GM18858 (cell line): ENCODE data around the gene LAG3.

Experiments used
- ATAC-seq: cut with Tn5 transposase; IDR thresholded peaks from one replicate; pipeline ENCODE4 v1.9.1; 2021; ENCODE audit not compliant: unreplicated experiment

The LAG3 gene

DNA sequence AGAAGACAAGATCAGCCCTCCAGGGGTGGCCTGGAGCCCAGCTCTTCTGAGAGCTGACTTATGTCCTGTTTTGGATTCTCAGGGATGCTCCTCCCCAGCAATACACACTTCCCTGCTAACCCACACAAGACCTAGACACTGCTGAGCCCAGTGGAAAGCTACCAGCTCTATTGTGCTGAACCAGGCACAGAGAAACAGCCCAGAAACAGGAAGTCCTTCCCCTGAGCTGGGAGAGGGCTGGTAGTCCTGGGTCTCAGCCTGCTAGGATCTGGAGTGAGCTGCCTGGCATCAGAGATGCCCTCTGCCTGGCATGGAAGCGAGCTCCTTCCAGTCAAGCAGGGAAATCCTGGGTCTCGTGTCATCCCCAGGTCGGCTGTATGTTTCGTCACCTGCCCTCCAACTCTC lies 1.2 kb upstream of the LAG3 start:
- ATAC-seq: no peak

DNA sequence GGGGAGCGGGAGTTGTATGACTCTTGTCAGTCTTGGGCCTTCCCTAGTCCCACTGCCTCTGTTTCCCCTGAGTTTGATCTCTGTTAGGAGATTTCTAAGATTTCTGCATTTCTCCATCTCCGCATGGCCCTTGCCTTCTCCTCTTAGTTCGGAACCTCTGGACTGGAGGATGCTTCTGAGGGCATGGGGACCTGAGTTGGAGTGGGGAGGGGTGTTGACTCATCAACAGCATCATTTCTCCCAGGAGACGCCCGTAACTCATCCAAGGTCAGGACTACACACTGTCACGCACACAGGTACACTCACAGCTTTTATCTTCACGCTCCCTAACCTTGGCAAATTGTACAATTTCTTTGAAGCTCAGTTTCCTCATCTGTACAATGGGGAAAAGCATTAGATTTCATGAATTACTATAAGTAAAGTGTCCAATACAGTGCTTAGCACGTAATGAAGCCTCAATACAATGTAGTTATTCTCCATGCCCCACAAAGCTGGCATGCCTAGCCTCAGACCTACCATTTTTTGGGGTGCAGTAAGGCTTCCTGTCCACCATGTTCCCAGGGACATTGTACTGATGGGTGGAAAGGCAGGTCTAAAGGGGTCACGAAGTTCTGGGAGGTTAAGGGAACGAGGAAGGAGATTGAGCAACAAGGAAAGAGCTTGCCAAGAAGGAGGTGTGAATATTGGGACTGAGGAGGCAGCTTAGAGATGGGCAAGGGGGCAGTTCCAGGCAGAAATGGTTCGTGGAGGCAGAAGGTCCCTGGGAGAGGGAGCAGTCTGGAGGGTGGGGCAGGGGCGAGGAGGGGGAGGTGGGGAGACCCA lies 600 bp upstream of the LAG3 start:
- ATAC-seq: no peak

- no peak for ATAC-seq
These were observed 638 bp downstream of the LAG3 start for GRCh38 chr12:6772726-6773589.

DNA sequence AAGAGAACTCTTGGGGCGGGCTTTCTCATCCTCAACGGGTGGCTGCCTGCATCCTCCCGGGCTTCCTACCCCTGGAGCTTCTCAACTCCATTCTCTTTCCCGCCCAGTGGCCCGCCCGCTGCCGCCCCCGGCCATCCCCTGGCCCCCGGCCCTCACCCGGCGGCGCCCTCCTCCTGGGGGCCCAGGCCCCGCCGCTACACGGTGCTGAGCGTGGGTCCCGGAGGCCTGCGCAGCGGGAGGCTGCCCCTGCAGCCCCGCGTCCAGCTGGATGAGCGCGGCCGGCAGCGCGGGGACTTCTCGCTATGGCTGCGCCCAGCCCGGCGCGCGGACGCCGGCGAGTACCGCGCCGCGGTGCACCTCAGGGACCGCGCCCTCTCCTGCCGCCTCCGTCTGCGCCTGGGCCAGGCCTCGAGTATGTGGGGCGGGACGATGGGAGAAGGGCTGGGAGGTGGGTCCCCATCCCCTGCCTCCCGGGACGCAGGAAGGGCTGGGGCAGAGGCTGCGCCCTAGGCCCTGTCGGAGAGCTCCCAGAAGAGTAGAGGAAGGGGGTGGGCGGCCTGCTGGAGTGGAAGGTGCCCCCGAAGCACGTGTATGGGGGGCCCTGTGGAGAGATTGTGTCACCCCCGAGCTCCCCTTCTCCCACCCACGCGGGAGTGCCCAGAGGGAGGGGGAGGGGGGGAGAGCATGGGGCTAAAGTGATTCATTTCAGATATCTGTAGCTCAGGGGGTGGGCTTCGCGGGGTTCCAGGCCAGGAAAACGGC lies 1.5 kb downstream of the LAG3 start:
- no peak for ATAC-seq

- no peak for ATAC-seq
These were observed 2.3 kb downstream of the LAG3 start for GRCh38 chr12:6774499-6775062.

GRCh38 chr12:6775185-6776174 lies 3.2 kb downstream of the LAG3 start:
- no peak for ATAC-seq

GRCh38 chr12:6777386-6777785 lies 5.1 kb downstream of the LAG3 start:
- no peak for ATAC-seq

- ATAC-seq: no peak
These were observed 5.9 kb downstream of the LAG3 start for GRCh38 chr12:6778217-6778573.

DNA sequence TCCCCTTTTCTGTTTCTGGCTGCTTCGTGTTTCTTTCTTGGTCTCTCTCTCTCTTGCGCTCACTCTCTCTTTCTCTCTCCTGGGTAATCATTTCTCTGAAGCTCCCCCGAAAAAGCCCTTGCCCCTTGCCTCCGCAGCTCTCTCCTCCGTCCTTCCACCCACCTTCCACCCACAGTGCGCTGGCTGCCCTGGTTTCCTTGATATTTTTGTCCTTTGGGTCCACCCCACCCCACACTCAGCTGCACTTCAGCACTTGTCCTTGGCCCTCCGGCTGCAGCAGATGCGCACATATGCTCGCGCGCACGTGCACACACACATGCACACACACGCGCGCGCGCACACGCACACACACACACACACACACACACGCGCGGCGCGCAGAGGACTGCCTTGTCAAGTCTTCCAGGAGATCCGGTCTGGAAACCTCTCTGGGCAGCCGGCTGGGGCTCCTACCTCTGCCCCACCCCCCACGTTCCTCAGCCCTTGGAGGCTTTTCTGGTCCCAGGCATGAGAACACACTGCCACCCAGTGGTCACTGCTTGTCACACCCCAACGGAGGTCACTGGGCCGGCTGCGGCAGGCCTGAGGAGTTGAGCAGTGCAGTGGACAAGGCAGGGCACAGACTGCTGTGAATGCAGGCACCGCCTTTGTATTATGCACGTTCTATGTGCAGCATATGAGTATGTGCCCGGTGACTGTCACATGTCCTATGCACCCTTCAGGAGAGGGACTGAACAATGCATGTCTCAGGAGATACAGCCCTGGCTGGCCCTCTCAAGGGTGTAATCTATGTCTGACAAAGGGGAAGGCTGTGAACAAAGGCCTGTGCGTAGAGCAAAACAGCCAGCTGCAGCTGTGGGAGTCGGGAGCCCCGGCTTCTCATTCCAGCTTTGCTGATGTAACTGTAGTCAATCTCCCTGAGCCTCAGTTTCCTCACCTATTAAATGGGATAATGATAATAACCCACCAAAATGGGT lies 6.5 kb downstream of the LAG3 start:
- no peak for ATAC-seq

DNA sequence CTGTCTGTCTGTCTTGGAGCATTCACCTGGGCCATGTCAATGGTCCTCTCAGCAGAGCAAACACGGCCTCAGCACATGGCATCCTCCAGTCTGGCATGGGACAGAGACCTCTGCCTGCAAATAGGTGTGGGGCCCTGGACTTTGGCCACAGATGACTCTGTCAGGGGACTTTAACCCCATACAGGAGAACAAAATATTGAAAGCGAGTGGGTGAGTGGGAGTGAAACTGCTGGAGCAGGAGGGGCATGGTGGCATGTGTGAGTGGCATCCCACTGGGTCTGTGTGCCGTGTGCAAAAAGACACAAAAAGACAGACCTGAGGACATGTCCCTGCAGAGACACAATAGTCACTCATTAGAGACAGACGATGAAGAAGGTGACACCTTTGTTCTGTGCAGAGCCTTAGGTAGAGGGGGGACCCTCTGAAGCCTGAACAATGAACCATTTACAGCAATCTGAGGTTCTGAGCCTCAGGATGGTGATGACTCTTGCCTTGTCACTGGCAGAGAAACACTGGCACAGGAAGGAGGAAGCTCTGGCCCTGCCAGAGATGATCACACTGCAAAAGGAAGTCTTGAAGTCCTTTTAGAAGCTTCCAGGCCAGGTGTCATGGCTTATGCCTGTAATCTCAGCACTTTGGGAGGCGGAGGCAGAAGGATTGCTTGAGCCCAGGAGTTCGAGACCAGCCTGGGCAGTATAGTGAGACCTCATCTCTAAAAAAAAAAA lies 7.5 kb downstream of the LAG3 start:
- no peak for ATAC-seq

- no peak for ATAC-seq
These were observed 8.3 kb downstream of the LAG3 start for GRCh38 chr12:6780573-6780972.

GRCh38 chr12:6782119-6782518 lies 9.8 kb downstream of the LAG3 start:
- no peak for ATAC-seq

DNA sequence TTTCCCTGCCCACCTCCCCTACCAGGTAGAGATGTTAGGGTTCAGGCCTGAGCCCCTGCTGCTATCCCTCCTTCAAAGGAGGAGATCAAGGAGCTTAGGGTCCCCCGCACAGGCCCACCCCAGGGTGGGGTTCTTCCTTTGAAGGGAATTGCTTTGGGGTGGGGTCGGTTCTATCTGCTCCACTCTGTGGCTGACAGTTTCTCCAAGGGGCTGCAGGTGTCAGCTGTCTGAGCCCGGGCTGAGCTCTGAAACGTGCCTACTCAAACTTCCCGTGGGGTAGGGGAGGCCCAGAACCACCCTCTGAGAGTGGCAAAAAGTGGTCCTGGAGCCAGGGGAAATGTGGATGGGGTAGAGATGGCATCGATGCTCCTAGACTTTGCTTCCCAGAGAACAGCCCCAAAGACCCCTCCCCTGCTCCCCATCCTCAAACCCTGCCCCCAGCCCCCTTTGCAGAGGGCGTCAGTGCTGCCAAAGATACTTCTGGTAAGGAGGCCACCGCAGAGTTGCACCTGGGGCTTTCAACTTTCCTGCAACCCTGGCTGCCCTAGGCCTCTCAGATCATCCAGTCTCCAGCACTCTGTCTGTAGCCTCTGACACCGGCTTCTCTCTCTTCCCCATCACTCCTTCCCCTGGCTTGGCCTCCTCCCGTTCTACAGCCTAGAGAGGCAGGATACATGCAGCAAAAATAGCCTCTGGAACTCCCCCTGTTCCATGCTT lies 10.7 kb downstream of the LAG3 start:
- ATAC-seq: no peak

GRCh38 chr12:6783828-6784227 lies 11.5 kb downstream of the LAG3 start:
- no peak for ATAC-seq

GRCh38 chr12:6784296-6784695 lies 12.0 kb downstream of the LAG3 start:
- ATAC-seq: no peak

GRCh38 chr12:6784761-6785160 lies 12.4 kb downstream of the LAG3 start:
- no peak for ATAC-seq

GRCh38 chr12:6786416-6787094 lies 14.2 kb downstream of the LAG3 start:
- no peak for ATAC-seq
